ENCODE results near the gene VASH2. TPM values are rescaled to one million over a fixed set of nuclear protein-coding genes. Genes with fewer than 3 reads are reported as not detected.

Gene VASH2
- total RNA-seq, 4 donors from 2014 or later: 1.5 TPM; not detected in 3

DNA sequence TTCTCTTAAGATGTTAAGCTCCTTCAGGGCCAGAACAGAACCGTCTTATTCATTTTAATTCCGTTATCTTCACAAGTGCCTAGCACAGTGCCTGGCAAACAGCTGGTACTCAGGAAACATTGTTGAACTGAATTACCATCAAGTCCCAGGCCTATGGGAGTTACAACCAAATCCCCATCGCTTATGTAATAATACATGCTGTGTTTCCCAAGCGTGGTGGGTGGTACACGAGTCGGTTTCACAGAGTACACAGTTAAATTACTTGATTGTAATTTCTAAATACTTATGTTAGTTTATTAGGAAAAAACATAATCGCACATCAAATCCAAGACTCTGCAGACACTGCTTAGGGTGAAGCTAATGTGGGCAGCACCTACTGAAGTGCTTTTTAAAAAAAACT lies 64.3 kb downstream of the VASH2 start:
- intact Hi-C loops (cut with DNase I; ENCODE audit: low total_unique reads) (loop anchor here (1.0 to 5.0 kb wide), 5 partner anchors 20 to 222 kb away; partner anchors contain the start of genes FLVCR1, NSL1, RPS6KC1 and TATDN3), in situ Hi-C loops (cut with MboI; ENCODE audit: low sequenced_read_pairs in 4 of 4) (loop anchor here in 2 of 4 donors (10.0 to 25.0 kb wide), 2 partner anchors 220 to 977 kb away; partner anchors contain the start of genes DTL (in 1 of the 2), INTS7 (in 1 of the 2), NSL1 (in 1 of the 2) and TATDN3 (in 1 of the 2))
- Histone ChIP-seq H3K36me3 (no peaks in the 10 kb centered on the region), H3K4me3 (peak overlapping the region; percentile 64 to 96 (median 90)), H3K9me3 (no peaks in the 10 kb centered on the region), H3K4me1 (peaks cover 16 to 20% of the 10 kb centered on the region in 2 donors), H3K27ac (peak overlapping the region; percentile 81 to 92 (median 86)), H3K27me3 (no peaks in the 10 kb centered on the region)
- no peak for ATAC-seq
- TF ChIP-seq, protein P1, sequence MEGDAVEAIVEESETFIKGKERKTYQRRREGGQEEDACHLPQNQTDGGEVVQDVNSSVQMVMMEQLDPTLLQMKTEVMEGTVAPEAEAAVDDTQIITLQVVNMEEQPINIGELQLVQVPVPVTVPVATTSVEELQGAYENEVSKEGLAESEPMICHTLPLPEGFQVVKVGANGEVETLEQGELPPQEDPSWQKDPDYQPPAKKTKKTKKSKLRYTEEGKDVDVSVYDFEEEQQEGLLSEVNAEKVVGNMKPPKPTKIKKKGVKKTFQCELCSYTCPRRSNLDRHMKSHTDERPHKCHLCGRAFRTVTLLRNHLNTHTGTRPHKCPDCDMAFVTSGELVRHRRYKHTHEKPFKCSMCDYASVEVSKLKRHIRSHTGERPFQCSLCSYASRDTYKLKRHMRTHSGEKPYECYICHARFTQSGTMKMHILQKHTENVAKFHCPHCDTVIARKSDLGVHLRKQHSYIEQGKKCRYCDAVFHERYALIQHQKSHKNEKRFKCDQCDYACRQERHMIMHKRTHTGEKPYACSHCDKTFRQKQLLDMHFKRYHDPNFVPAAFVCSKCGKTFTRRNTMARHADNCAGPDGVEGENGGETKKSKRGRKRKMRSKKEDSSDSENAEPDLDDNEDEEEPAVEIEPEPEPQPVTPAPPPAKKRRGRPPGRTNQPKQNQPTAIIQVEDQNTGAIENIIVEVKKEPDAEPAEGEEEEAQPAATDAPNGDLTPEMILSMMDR (IDR thresholded peaks at IDR 0.05 in 4 of 5, conservative IDR thresholded peaks at IDR 0.05 in 1 of 5): no peak
- TF ChIP-seq POLR2A (IDR thresholded peaks at IDR 0.05): no peak
- no peak for DNase-seq

DNA sequence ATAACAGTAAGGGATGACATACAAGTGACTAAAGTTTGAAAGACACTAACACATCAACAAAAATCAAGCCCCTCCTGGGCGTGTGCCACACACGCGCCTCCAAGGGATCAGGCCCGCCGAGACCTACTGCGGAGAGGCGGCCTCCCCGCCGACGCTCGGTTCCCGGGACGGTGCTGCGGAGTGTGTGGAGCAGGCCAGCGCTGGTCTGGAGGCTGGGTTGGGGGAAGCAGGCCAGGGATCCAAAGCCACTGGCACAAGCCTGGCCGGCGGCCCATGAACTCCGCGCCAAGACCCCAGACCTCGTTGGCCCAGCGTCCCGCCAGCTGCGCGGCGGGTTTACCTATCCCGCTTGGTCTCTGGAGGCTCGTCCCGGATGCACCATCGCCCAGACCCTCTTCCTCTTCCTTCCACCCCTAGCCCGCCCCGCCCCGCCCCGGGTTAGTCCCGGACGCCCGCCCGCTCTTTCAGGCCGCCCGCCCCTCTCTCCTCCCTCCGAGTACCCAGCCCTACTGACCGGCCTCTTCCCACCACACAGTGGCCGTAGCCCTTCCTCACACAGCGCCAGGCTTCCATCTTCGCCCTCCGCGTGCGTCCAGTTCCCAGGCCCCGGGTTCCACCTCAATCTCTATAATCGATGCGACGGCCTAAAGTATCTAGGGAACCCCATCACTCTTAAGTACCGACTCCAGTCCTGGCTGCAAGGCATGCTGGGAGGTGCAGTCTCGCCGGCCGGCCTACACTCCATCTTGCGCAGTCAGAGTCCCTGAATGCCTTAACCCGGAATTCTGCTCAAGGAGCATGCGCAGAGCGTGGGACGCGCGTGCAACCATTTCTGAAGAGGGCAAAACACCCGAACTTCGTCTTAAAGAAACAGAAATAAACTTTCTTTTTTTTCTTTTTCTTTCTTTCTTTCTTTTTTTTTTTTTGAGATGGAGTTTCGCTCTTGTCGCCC lies 65.0 kb downstream of the VASH2 start, which contains the start of gene ANGEL2:
TSS of gene ANGEL2 (minus strand) at position 769 of the 952 bp plus-strand sequence. CDS start at position 573, 196 bp downstream.
- H3K27me3 ChIP-seq: no peaks in the 10 kb centered on the region
- intact Hi-C loops (cut with DNase I; ENCODE audit: low total_unique reads) (loop anchor here (1.0 to 5.0 kb wide), 4 partner anchors 21 to 223 kb away; partner anchors contain the start of genes NSL1, RPS6KC1 and TATDN3), in situ Hi-C loops (cut with MboI; ENCODE audit: low sequenced_read_pairs in 4 of 4) (loop anchor here in 2 of 4 donors (10.0 to 25.0 kb wide), 2 partner anchors 221 to 978 kb away; partner anchors contain the start of genes DTL (in 1 of the 2), INTS7 (in 1 of the 2), NSL1 (in 1 of the 2) and TATDN3 (in 1 of the 2))
- H3K4me3 ChIP-seq: peak within 1 kb of the TSS; percentile 64 to 96 (median 90)
- peak; percentile 92 to 96 for DNase-seq
- H3K9me3 ChIP-seq: no peaks in the 10 kb centered on the region
- H3K36me3 ChIP-seq: no peaks in the 10 kb centered on the region
- peak; percentile 99 to 100 for ATAC-seq
- peak in 1 of 2 donors; percentile 27 for TF ChIP-seq POLR2A (IDR thresholded peaks at IDR 0.05)
- TF ChIP-seq, protein P1 (IDR thresholded peaks at IDR 0.05 in 4 of 5, conservative IDR thresholded peaks at IDR 0.05 in 1 of 5): no peak
- H3K27ac ChIP-seq: peak within 1 kb of the TSS; percentile 81 to 92 (median 86)
- peaks cover 16 to 20% of the 10 kb centered on the region in 2 donors for H3K4me1 ChIP-seq

DNA sequence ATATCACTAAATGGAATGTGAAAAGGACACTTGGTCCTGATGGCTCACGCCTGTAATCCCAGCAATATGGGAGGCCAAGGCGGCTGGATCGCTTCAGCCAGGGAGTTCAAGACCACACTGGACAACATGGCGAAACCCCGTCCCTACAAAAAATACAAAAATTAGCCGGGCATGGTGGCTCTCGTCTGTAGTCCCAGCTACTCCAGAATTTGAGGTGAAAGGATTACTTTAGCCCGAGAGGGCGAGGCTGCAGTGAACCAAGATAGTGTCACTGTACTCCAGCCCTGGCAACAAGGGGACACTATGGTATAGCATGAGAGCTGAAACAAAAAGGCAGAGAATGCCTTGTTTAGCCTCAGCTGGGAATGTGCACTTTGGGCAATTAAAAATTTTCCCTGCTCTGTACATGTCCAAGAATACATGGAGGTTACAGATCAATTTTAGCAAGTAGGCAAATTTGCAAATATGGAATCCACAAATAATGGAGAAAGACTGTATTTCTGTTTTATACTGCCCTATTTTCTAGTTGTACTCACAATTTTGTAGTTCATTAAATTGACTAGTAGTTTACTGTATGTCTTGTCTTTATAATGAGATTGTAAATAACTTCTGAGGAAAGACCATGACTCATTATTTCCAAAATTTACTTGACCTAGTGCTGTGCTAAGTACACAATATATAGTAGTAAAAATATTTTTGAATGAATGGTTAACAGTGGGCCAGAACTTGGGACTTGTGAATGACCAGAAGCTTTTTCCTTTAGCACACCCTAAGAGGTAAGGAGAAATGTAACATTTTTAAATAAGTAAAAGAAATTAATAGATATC lies 67.3 kb downstream of the VASH2 start:
- Histone ChIP-seq H3K4me1 (peaks cover 16 to 20% of the 10 kb centered on the region in 2 donors), H3K4me3 (no peak overlapping the region), H3K9me3 (no peaks in the 10 kb centered on the region), H3K36me3 (no peaks in the 10 kb centered on the region), H3K27me3 (no peaks in the 10 kb centered on the region), H3K27ac (no peak overlapping the region)
- in situ Hi-C loops (cut with MboI; ENCODE audit: low sequenced_read_pairs in 4 of 4) (loop anchor here in 2 of 4 donors (10.0 to 25.0 kb wide), 2 partner anchors 223 to 980 kb away; partner anchors contain the start of genes DTL (in 1 of the 2), INTS7 (in 1 of the 2), NSL1 (in 1 of the 2) and TATDN3 (in 1 of the 2)), intact Hi-C loops (cut with DNase I; ENCODE audit: low total_unique reads) (loop anchor here (5.0 kb wide), 1 partner anchor 225 kb away; the partner anchor contains the start of genes NSL1 and TATDN3)
- no peak for DNase-seq
- no peak for ATAC-seq
- no peak for TF ChIP-seq POLR2A (IDR thresholded peaks at IDR 0.05)
- TF ChIP-seq, protein P1 (IDR thresholded peaks at IDR 0.05 in 4 of 5, conservative IDR thresholded peaks at IDR 0.05 in 1 of 5): no peak

DNA sequence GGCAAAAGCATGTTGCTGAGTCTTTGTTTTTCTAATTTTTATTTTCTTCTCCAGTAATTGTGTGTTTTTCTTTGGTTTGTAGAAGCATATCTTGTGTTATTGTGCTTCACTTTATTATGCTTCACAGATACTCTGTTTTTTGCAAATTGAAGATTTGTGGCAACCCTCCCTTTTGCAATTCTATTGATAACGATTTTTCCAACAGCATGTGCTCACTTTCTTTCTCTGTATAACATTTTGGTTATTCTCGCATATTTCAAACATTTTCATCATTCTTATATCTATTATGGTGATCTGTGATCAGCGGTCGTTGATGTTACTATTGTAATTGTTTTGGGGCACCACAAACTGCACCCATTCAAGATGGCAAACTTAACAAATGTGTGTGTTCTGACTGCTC lies 69.1 kb downstream of the VASH2 start:
- Histone ChIP-seq H3K9me3 (no peaks in the 10 kb centered on the region), H3K4me3 (no peak overlapping the region), H3K36me3 (no peaks in the 10 kb centered on the region), H3K27ac (no peak overlapping the region), H3K27me3 (no peaks in the 10 kb centered on the region), H3K4me1 (peaks cover 4 to 5% of the 10 kb centered on the region in 2 donors)
- TF ChIP-seq POLR2A (IDR thresholded peaks at IDR 0.05): no peak
- TF ChIP-seq, protein P1 (IDR thresholded peaks at IDR 0.05 in 4 of 5, conservative IDR thresholded peaks at IDR 0.05 in 1 of 5): no peak
- intact Hi-C loops (cut with DNase I; ENCODE audit: low total_unique reads): loop anchor here (5.0 kb wide), 1 partner anchor 227 kb away; the partner anchor contains the start of genes NSL1 and TATDN3
- DNase-seq (no peak), ATAC-seq (no peak)
- in situ Hi-C loops (cut with MboI; ENCODE audit: low sequenced_read_pairs in 4 of 4): loop anchor here in 2 of 4 donors (10.0 to 25.0 kb wide), 2 partner anchors 225 to 982 kb away; partner anchors contain the start of genes DTL (in 1 of the 2), INTS7 (in 1 of the 2), NSL1 (in 1 of the 2) and TATDN3 (in 1 of the 2)

Data from gastrocnemius medialis (tissue), 4 donors.